IMR-90 (cell line): ENCODE results near the gene CTNND2. TPM values are rescaled to one million over a fixed set of nuclear protein-coding genes. Genes with fewer than 3 reads are reported as not detected.

Experiments used
- ATAC-seq: fragments of 200-7000 bp; cut with Tn5 transposase; 2 replicates; pipeline ENCODE4 v1.9.1; 2020; ENCODE audit warnings: low read depth, mild to moderate bottlenecking, moderate library complexity
- BruUV-seq: library from RNA; stranded (reverse); fragments of 400-500 nt; replicated peaks from 2 replicates; lab custom pipeline; 2021; lab: Mats Ljungman, UMichigan
- CTCF ChIA-PET: fragments of 300-600 bp; formaldehyde crosslinking; extraction: SDS; loops from one replicate; lab custom pipeline; 2021; ENCODE audit warnings: antibody characterized with exemption; lab: Yijun Ruan, JAX
- POLR2A ChIA-PET: fragments of 300-600 bp; sonication (Branson Sonifier 250); formaldehyde crosslinking; loops from one replicate; lab custom pipeline; 2022; ENCODE audit warnings: antibody characterized with exemption; ENCODE audit not compliant: unreplicated experiment; lab: Charles Lee
- DNase-seq: peaks from one replicate; pipeline ENCODE4 v3.0.0; 2013
- H2AFZ ChIP-seq: replicated peaks from 2 replicates; pipeline ENCODE3; 2013; ENCODE audit warnings: low read length, mild to moderate bottlenecking; ENCODE audit not compliant: poor library complexity
- H2AK5ac ChIP-seq: 2 replicates; pipeline ENCODE4 v1.6.1; 2013; ENCODE audit warnings: low read depth, low read length, inconsistent platforms
- H2AK9ac ChIP-seq: replicated peaks from 2 replicates; pipeline ENCODE3; 2013; ENCODE audit warnings: mild to moderate bottlenecking, low read depth, low read length, moderate library complexity; ENCODE audit not compliant: poor library complexity
- H2BK120ac ChIP-seq: 2 replicates; pipeline ENCODE4 v1.6.1; 2013; ENCODE audit warnings: low read depth, low read length, inconsistent platforms
- H2BK15ac ChIP-seq: 3 replicates; pipeline ENCODE4 v1.6.1; 2013; ENCODE audit warnings: low read depth, low read length, inconsistent platforms
- H2BK20ac ChIP-seq: 2 replicates; pipeline ENCODE4 v1.6.1; 2013; ENCODE audit warnings: low read depth, mild to moderate bottlenecking, inconsistent platforms, low read length, moderate library complexity
- H2BK5ac ChIP-seq: 2 replicates; pipeline ENCODE4 v1.6.1; 2013; ENCODE audit warnings: mild to moderate bottlenecking, low read depth, low read length, inconsistent platforms; ENCODE audit not compliant: poor library complexity, severe bottlenecking
- H3K14ac ChIP-seq: replicated peaks from 2 replicates; pipeline ENCODE4 v1.6.1; 2013; ENCODE audit warnings: low read depth, low read length, inconsistent platforms
- H3K18ac ChIP-seq: 2 replicates; pipeline ENCODE4 v1.6.1; 2013; ENCODE audit warnings: low read depth, low read length, control low read depth
- H3K23ac ChIP-seq: 2 replicates; pipeline ENCODE4 v1.6.1; 2013; ENCODE audit warnings: low read depth, low read length, inconsistent platforms
- H3K27ac ChIP-seq: 2 replicates; pipeline ENCODE4 v1.5.1; 2013; ENCODE audit warnings: mild to moderate bottlenecking, control low read depth, low read length; ENCODE audit not compliant: insufficient read depth
- H3K27me3 ChIP-seq: 2 replicates; pipeline ENCODE4 v1.6.1; 2013; ENCODE audit warnings: low read length; ENCODE audit not compliant: control insufficient read depth, insufficient read depth
- H3K36me3 ChIP-seq: 2 replicates; pipeline ENCODE4 v1.6.1; 2013; ENCODE audit warnings: low read length, mixed read lengths; ENCODE audit not compliant: control insufficient read depth, insufficient read depth
- H3K4ac ChIP-seq: 2 replicates; pipeline ENCODE4 v1.6.1; 2013; ENCODE audit warnings: low read depth, low read length, inconsistent platforms
- H3K4me1 ChIP-seq: 2 replicates; pipeline ENCODE4 v1.6.1; 2013; ENCODE audit warnings: low read length, mixed read lengths; ENCODE audit not compliant: control insufficient read depth, insufficient read depth
- H3K4me2 ChIP-seq: 2 replicates; pipeline ENCODE4 v1.6.1; 2013; ENCODE audit warnings: low read depth, mild to moderate bottlenecking, control low read depth, low read length, moderate library complexity
- H3K4me3 ChIP-seq: 2 replicates; pipeline ENCODE4 v1.5.1; 2013; ENCODE audit warnings: low read depth, mild to moderate bottlenecking, control low read depth, low read length, moderate library complexity; ENCODE audit not compliant: insufficient read depth
- H3K56ac ChIP-seq: 2 replicates; pipeline ENCODE4 v1.6.1; 2013; ENCODE audit warnings: low read length, inconsistent platforms; ENCODE audit not compliant: insufficient read depth; ENCODE audit errors: extremely low read depth
- H3K79me1 ChIP-seq, 2 experiments: 2 replicates each; pipeline ENCODE4 v1.6.1; 2013; ENCODE audit warnings: low read length in 2 of 2, inconsistent platforms in 1 of 2, low read depth in 1 of 2
- H3K9ac ChIP-seq: 2 replicates; pipeline ENCODE4 v1.6.1; 2013; ENCODE audit warnings: low read depth, low read length, control low read depth
- H3K9me1 ChIP-seq: 2 replicates; pipeline ENCODE4 v1.6.1; 2013; ENCODE audit warnings: low read length, inconsistent platforms; ENCODE audit not compliant: insufficient read depth
- H3K9me3 ChIP-seq: 2 replicates; pipeline ENCODE4 v1.6.1; 2013; ENCODE audit warnings: low read length; ENCODE audit not compliant: control insufficient read depth, insufficient read depth
- H4K20me1 ChIP-seq: 2 replicates; pipeline ENCODE4 v1.6.1; 2013; ENCODE audit warnings: low read length, inconsistent platforms; ENCODE audit not compliant: insufficient read depth
- H4K5ac ChIP-seq: 2 replicates; pipeline ENCODE4 v1.6.1; 2013; ENCODE audit warnings: mild to moderate bottlenecking, low read depth, low read length, control low read depth
- H4K8ac ChIP-seq, 2 experiments: 2 replicates each; pipeline ENCODE4 v1.6.1; 2013; ENCODE audit warnings: low read depth in 2 of 2, low read length in 2 of 2, control low read depth in 1 of 2, inconsistent platforms in 1 of 2
- H4K91ac ChIP-seq: 2 replicates; pipeline ENCODE4 v1.6.1; 2013; ENCODE audit warnings: low read depth, low read length, inconsistent platforms; ENCODE audit not compliant: insufficient read depth
- BHLHE40 ChIP-seq: fragments of 150-350 bp; IDR thresholded peaks from 2 replicates; pipeline ENCODE4 v1.6.1; 2016; ENCODE audit warnings: mild to moderate bottlenecking, low read depth, low read length
- CTCF ChIP-seq: conservative IDR thresholded peaks from 2 replicates; pipeline ENCODE4 v1.5.1; 2012; ENCODE audit warnings: mild to moderate bottlenecking, low read depth, low read length, improper control_type of control experiment
- MAFK ChIP-seq: IDR thresholded peaks from 2 replicates; pipeline ENCODE4 v1.6.1; 2012; ENCODE audit warnings: low read depth, low read length, improper control_type of control experiment
- MAZ ChIP-seq: IDR thresholded peaks from 2 replicates; pipeline ENCODE4 v1.6.1; 2012; ENCODE audit warnings: low read depth, mild to moderate bottlenecking, low read length, improper control_type of control experiment, moderate library complexity, borderline replicate concordance
- NFE2L2 ChIP-seq: fragments of 150-350 bp; IDR thresholded peaks from 2 replicates; pipeline ENCODE4 v1.6.1; 2016; ENCODE audit warnings: low read depth, mild to moderate bottlenecking, low read length
- POLR2A ChIP-seq: IDR thresholded peaks from 2 replicates; pipeline ENCODE4 v1.6.1; 2012; ENCODE audit warnings: mild to moderate bottlenecking, low read depth, low read length
- RFX5 ChIP-seq: IDR thresholded peaks from 2 replicates; pipeline ENCODE4 v1.8.0; 2012; ENCODE audit warnings: low read depth, mild to moderate bottlenecking, low read length, moderate library complexity
- USF2 ChIP-seq: fragments of 150-350 bp; IDR thresholded peaks from 2 replicates; pipeline ENCODE4 v1.6.1; 2017; ENCODE audit warnings: mild to moderate bottlenecking, antibody characterized with exemption, low read length, low read depth
- WGBS, 2 experiments: methylation state at CpG; one replicate each; pipeline versions ENCODE4 v1.1.5 to v1.1.7; 2013; ENCODE audit warnings: missing lambda C conversion rate in 2 of 2; ENCODE audit not compliant: insufficient read length in 1 of 2; ENCODE audit errors: extremely low coverage in 2 of 2; 5-methylcytosine and 5-hydroxymethylcytosine counted together
- dilution Hi-C: fragments of 300-500 bp; cut with HindIII; formaldehyde crosslinking; loops from one replicate; pipeline ENCODE4 v1.14.3; 2018; ENCODE audit warnings: low sequenced_read_pairs; ENCODE audit not compliant: unreplicated experiment
- in situ Hi-C: fragments of 300-500 bp; cut with MboI; formaldehyde crosslinking; loops from 3 replicates; pipeline ENCODE4 v1.14.3; 2019; ENCODE audit warnings: low sequenced_read_pairs, inconsistent platforms, mixed read lengths
- intact Hi-C: fragments of 100-400 bp; cut with micrococcal nuclease; formaldehyde crosslinking; loops from 2 replicates; pipeline ENCODE4 v1.10.0; 2022
- polyA plus RNA-seq, 3 experiments: library from polyadenylated mRNA; depleted of rRNA; stranded (reverse); fragments of >200 nt; gene quantifications; 2 replicates each; pipeline ENCODE4 v1.2.3, GENCODE V29; 2012; ENCODE audit warnings: low replicate concordance in 1 of 3
- total RNA-seq: library from RNA; depleted of rRNA; stranded (reverse); fragments of >200 nt; gene quantifications from 2 replicates; pipeline ENCODE4 v1.2.3, GENCODE V29; 2012

CTNND2 gene
- total and polyA plus RNA-seq, 2 of the 4 experiments (the other 2 are of a cell fraction): not detected

DNA sequence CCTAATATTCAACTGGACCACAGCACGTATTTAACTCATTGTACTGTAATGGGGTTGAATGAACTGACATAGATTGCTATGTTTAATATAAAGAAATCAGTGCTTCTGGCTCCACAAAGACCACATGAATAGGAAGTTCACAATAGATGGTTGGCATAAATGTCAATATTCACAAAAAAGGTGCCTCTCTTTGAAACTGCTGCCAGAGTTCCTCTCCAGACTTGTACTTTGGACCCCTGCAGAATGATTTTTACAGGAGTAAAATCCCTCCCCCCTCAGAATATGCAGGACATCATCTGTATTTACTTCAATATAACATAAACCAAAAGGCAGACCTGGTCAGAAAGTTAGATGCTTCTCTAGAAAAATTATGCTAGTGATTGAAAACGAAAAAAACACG is 634.7 kb downstream of the CTNND2 start:
- in situ Hi-C loops (no loop called here), dilution Hi-C loops (no loop called here), intact Hi-C loops (loop anchor here (5.0 kb wide), 2 partner anchors 753 to 1052 kb away; no protein-coding TSS in a partner anchor)
- no TSS peak for BruUV-seq
- ChIA-PET POLR2A (no interaction called here), CTCF (no interaction called here)
- H3K4me2 ChIP-seq: no peak overlapping the region
- no peak overlapping the region for H3K4me3 ChIP-seq
- H3K18ac ChIP-seq: no peak overlapping the region
- H2BK15ac ChIP-seq: no peak overlapping the region
- no peak overlapping the region for H3K27ac ChIP-seq
- H3K9me3 ChIP-seq: no peaks in the 10 kb centered on the region
- H2AK5ac ChIP-seq: no peak overlapping the region
- no peak overlapping the region for H3K9ac ChIP-seq
- H2BK120ac ChIP-seq: no peak overlapping the region
- H3K23ac ChIP-seq: no peak overlapping the region
- H3K27me3 ChIP-seq: no peaks in the 10 kb centered on the region
- no peak for DNase-seq
- H3K79me1 ChIP-seq: no peaks in the 10 kb centered on the region
- no peaks in the 10 kb centered on the region for H3K36me3 ChIP-seq
- no peaks in the 10 kb centered on the region for H3K4me1 ChIP-seq
- no CpG with 5 or more reads among the region's 3 CpGs for WGBS, 2 experiments
- H3K9me1 ChIP-seq: no peaks in the 10 kb centered on the region
- H4K91ac ChIP-seq: no peak overlapping the region
- H2BK20ac ChIP-seq: no peak overlapping the region
- no peak overlapping the region for H3K4ac ChIP-seq
- no peak overlapping the region for H4K8ac ChIP-seq
- no peak for TF ChIP-seq MAFK
- no peak for TF ChIP-seq NFE2L2
- TF ChIP-seq RFX5: no peak
- TF ChIP-seq BHLHE40: no peak
- no peak for TF ChIP-seq MAZ
- no peak for TF ChIP-seq CTCF
- no peak for TF ChIP-seq USF2
- TF ChIP-seq POLR2A: no peak
- no peak overlapping the region for H4K5ac ChIP-seq
- H2BK5ac ChIP-seq: no peak overlapping the region
- H2AFZ ChIP-seq: no peak overlapping the region
- no peak overlapping the region for H3K14ac ChIP-seq
- no peaks in the 10 kb centered on the region for H4K20me1 ChIP-seq
- H3K56ac ChIP-seq: no peak overlapping the region
- no peak for ATAC-seq
- no peak overlapping the region for H2AK9ac ChIP-seq
